Parathyroid adenoma (tissue), 2 donors: ENCODE data around the gene CRYBB3.
"Not testable (repeated sequence)": the region's sequence is repeated elsewhere in the genome, so short reads cannot be mapped to it uniquely, and the experiment has no call there.

Source experiments
- H2AFZ ChIP-seq: fragments of 300-600 bp; sonication (generic); one replicate; pipeline ENCODE4 v1.7.0; 2017; ENCODE audit warnings: antibody characterized with exemption, mild to moderate bottlenecking
- H3K27ac ChIP-seq: fragments of 300-600 bp; sonication (generic); one replicate; pipeline ENCODE4 v1.7.0; 2017
- H3K27me3 ChIP-seq: fragments of 300-600 bp; sonication (generic); one replicate; pipeline ENCODE4 v1.7.0; 2017; ENCODE audit warnings: low read length; ENCODE audit not compliant: control insufficient read depth, insufficient read depth
- H3K36me3 ChIP-seq: fragments of 300-600 bp; sonication (generic); one replicate; pipeline ENCODE4 v1.7.0; 2017; ENCODE audit warnings: low read length; ENCODE audit not compliant: control insufficient read depth, insufficient read depth
- H3K4me1 ChIP-seq: fragments of 300-600 bp; sonication (generic); one replicate; pipeline ENCODE4 v1.7.0; 2017; ENCODE audit warnings: control low read depth
- H3K4me2 ChIP-seq: fragments of 300-600 bp; sonication (generic); one replicate; pipeline ENCODE4 v1.7.0; 2017; ENCODE audit warnings: low read length
- H3K4me3 ChIP-seq: fragments of 300-600 bp; sonication (generic); one replicate; pipeline ENCODE4 v1.7.0; 2017; ENCODE audit warnings: low read depth, low read length
- H3K79me2 ChIP-seq: fragments of 300-600 bp; sonication (generic); one replicate; pipeline ENCODE4 v1.7.0; 2017; ENCODE audit warnings: control low read depth
- H3K9ac ChIP-seq: fragments of 300-600 bp; sonication (generic); one replicate; pipeline ENCODE4 v1.7.0; 2017; ENCODE audit warnings: mild to moderate bottlenecking
- H3K9me3 ChIP-seq: fragments of 300-600 bp; sonication (generic); one replicate; pipeline ENCODE4 v1.7.0; 2017; ENCODE audit warnings: low read length; ENCODE audit not compliant: control insufficient read depth
- CTCF ChIP-seq: fragments of 300-600 bp; sonication (generic); IDR thresholded peaks from one replicate; pipeline ENCODE4 v1.7.0; 2017; ENCODE audit warnings: antibody characterized with exemption, mild to moderate bottlenecking
- donor health status: primary hyperparathyroidism.

CRYBB3 gene

GRCh38 chr22:25228822-25229221 lies 29.2 kb downstream of the CRYBB3 start:
- Histone ChIP-seq H3K9me3 (no peaks in the 10 kb centered on the region), H3K36me3 (no peaks in the 10 kb centered on the region), H3K27ac (no peak overlapping the region), H2AFZ (no peak overlapping the region), H3K4me1 (no peaks in the 10 kb centered on the region), H3K4me2 (no peak overlapping the region), H3K27me3 (no peaks in the 10 kb centered on the region), H3K9ac (no peak overlapping the region), H3K79me2 (no peaks in the 10 kb centered on the region), H3K4me3 (no peak overlapping the region)
- TF ChIP-seq CTCF: no peak

GRCh38 chr22:25230760-25231159 lies 31.1 kb downstream of the CRYBB3 start:
- not testable (repeated sequence) for H3K36me3 ChIP-seq, H2AFZ ChIP-seq, H3K4me2 ChIP-seq, H3K79me2 ChIP-seq, H3K27ac ChIP-seq, H3K27me3 ChIP-seq, H3K4me1 ChIP-seq, H3K4me3 ChIP-seq, H3K9me3 ChIP-seq, H3K9ac ChIP-seq

- no peaks in the 10 kb centered on the region for H3K4me1 ChIP-seq
- H3K36me3 ChIP-seq: no peaks in the 10 kb centered on the region
- no peaks in the 10 kb centered on the region for H3K9me3 ChIP-seq
- no peak overlapping the region for H3K4me2 ChIP-seq
- no peak for TF ChIP-seq CTCF
- no peak overlapping the region for H3K27ac ChIP-seq
- no peaks in the 10 kb centered on the region for H3K27me3 ChIP-seq
- H2AFZ ChIP-seq: no peak overlapping the region
- no peak overlapping the region for H3K4me3 ChIP-seq
- no peaks in the 10 kb centered on the region for H3K79me2 ChIP-seq
- no peak overlapping the region for H3K9ac ChIP-seq
Observed at GRCh38 chr22:25232301-25232700, 32.6 kb downstream of the CRYBB3 start.

- not testable (repeated sequence) for H3K4me1 ChIP-seq, H3K9me3 ChIP-seq
Observed at GRCh38 chr22:25233706-25234105, 34.0 kb downstream of the CRYBB3 start.

GRCh38 chr22:25235547-25236290 lies 36.1 kb downstream of the CRYBB3 start:
- Histone ChIP-seq H3K27ac (no peak overlapping the region), H3K79me2 (no peaks in the 10 kb centered on the region), H3K9ac (no peak overlapping the region), H3K36me3 (no peaks in the 10 kb centered on the region), H3K4me3 (no peak overlapping the region), H3K4me2 (peak overlapping the region; percentile 36), H2AFZ (peak overlapping the region; percentile 28), H3K27me3 (no peaks in the 10 kb centered on the region), H3K4me1 (no peaks in the 10 kb centered on the region), H3K9me3 (no peaks in the 10 kb centered on the region)
- TF ChIP-seq CTCF: peak; percentile 64

More at GRCh38 chr22:25233706-25234105, 34.0 kb downstream of the CRYBB3 start:
- H3K4me2 ChIP-seq, H2AFZ ChIP-seq, H3K4me3 ChIP-seq, H3K9ac ChIP-seq, H3K36me3 ChIP-seq, H3K27me3 ChIP-seq, H3K79me2 ChIP-seq, H3K27ac ChIP-seq: not testable (repeated sequence)

- H3K9me3 ChIP-seq: no peaks in the 10 kb centered on the region
- no peaks in the 10 kb centered on the region for H3K4me1 ChIP-seq
- H3K79me2 ChIP-seq: no peaks in the 10 kb centered on the region
- H2AFZ ChIP-seq: no peak overlapping the region
- no peak overlapping the region for H3K27ac ChIP-seq
- H3K4me2 ChIP-seq: no peak overlapping the region
- H3K4me3 ChIP-seq: no peak overlapping the region
- H3K9ac ChIP-seq: no peak overlapping the region
- TF ChIP-seq CTCF: no peak
- no peaks in the 10 kb centered on the region for H3K36me3 ChIP-seq
- no peaks in the 10 kb centered on the region for H3K27me3 ChIP-seq
Observed at GRCh38 chr22:25236417-25236816, 36.8 kb downstream of the CRYBB3 start.
